ENCODE measurements around the gene LRMDA. TPM values are rescaled to one million over a fixed set of nuclear protein-coding genes. Genes with fewer than 3 reads are reported as not detected.
"Not testable (repeated sequence)": the region's sequence is repeated elsewhere in the genome, so short reads cannot be mapped to it uniquely, and the experiment has no call there.

The LRMDA gene
- total RNA-seq, 1 donor from 2014 or later = 4.5 TPM

DNA sequence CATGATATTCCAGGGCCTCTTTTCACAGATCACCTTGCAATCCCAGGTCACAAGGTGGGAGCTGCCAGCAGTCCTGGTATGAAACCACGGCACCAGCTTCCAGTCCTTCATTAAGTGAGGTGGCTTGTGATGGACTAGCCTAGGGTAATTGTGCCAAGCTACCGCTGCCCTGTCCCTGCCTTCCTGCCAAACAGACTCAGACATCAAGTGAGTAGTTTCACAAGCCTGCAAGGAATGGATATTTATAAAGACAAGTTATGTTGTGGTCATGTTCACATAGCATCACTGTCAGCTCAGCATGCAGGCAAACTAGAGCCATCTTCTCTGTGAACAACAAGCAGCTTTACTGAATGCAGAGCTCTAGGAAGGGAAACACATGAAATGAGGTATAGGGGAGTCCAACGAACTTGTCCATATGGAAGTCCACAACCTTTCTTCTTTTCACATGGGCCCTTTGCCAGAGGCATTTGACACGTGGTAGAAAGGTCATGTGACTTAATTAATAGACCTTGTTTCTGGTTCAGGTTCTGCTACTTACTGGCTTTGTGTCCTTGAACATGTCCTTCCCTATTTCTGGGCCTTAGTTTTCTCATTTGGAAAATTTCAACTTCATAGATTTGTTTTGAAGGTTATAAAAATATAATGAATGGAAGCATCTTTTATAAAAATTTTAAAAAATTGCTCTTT lies 1145.0 kb downstream of the LRMDA start:
- no peak for DNase-seq (ENCODE audit: low spot score)
- intact Hi-C loops (cut with DNase I) = loop anchor here (5.0 kb wide), 1 partner anchor 46 kb away; no protein-coding TSS in a partner anchor

DNA sequence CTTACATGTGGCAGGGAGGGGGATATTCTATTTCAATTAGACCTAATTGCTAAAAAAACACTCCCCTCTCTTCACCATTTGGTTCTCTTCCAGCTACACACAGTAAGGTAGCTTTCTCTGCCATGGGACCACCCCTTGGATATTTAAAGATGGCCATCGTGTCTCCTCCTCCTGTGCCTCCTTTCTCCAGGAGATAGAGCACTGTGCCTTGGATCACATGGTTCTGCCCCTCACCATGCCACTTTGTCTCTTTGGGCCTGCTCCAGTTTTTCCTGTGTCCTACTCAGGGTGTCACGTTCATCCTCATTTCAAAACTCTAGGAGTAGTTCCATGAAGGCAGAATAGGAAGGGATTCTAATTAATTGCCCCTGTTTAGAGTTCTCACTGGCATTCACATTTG lies 1146.0 kb downstream of the LRMDA start:
- intact Hi-C loops (cut with DNase I) = loop anchor here (5.0 kb wide), 1 partner anchor 45 kb away; no protein-coding TSS in a partner anchor
- DNase-seq (ENCODE audit: low spot score) = no peak

DNA sequence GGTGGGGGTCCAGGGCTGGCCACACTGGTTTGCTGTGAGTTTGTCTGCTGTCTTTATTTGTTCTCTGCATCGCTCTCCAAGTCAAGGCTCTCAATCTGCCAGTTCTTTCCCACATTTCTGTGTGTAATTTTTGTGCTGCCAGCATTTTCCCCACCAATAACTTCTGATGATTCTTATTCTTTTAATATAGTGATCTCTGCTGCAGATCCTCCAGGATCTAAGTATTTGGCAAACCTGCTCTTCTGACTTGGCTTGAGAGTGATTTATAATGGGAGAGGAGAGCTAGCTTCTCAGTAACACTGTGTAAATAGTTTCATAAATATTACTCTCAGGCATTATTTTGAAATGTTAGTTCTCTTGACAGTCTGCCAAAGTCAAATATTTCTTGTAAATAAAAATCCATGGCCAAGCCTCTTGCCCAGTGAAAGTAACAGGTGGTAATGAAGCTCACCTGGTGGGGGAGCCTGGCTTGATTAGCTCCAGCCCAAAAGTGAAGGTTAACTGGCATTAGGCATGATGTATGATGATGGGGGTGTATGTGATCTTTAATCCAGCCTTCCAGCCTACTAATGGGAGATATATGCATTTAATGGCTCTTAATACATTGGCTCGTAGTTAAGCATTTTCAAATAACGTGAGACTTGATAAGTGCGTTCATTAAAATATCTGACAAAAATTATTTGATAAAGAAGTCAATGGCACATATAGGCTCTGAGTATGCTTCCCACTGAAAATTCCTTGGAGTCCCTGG lies 1150.3 kb downstream of the LRMDA start:
- intact Hi-C loops (cut with DNase I) = no loop called here
- DNase-seq (ENCODE audit: low spot score) = no peak

DNA sequence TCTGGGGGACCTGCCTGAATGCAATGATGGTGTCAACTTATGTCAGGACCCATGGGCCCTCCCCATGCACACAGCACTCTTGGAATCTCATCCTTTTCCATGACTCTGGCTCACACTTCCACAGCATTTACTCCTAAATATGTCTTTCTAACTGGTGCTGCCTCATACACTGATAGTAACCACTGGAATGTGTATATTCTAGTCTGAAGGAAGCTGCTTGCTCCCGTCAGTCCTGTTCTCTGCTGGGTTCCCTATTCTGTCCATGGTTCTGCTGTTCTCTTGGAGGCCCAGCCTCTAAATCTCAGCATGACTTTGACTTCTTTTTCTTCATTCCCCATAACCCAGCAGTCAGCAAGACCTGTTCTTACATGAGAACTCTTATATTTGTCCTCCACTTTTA lies 1151.1 kb downstream of the LRMDA start:
- intact Hi-C loops (cut with DNase I) = no loop called here
- no peak for DNase-seq (ENCODE audit: low spot score)

DNA sequence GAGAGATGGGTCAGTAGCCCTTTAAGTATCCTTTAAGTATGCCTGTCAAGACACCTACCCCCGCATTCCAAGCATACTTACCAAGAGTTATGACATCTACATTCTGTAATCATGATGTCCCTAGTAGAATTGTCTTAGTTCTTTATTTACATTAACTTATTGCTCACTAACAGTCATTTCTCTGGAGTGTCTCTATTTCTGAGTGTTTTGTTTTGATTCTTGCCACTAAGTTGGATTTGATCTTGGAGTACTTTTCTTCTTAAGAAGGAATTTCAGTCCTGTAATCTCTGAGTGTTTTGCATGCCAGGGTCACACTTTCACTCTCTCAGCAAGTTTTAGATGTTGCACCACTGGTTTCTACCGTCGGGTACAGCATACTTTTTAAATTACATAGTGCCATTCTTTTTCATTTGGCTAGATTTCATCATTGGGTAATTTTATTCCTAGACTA lies 1152.3 kb downstream of the LRMDA start:
- no peak for DNase-seq (ENCODE audit: low spot score)

DNA sequence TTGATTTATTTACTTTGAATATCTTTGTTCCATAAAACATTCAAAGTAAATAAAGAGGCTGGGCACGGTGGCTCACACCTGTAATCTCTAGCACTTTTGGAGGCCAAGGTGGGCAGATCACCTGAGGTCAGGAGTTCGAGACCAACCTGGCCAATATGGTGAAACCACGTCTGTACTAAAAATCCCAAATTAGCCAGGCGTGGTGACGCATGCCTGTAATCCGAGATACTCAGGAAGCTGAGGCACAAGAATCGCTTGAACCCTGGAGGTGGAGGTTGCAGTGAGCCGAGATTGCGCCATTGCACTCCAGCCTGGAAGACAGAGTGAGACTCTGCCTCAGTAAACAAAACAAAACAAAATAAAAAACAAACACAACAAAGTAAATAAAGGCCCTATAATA lies 1153.0 kb downstream of the LRMDA start:
- intact Hi-C loops (cut with DNase I) = not testable (repeated sequence)

More for the DNA sequence above, 1152.3 kb downstream of the LRMDA start:
- intact Hi-C loops (cut with DNase I) = no loop called here

More for the DNA sequence above, 1153.0 kb downstream of the LRMDA start:
- DNase-seq (ENCODE audit: low spot score) = not testable (repeated sequence)

Small RNA genes lying within 50 kb of the gene (microRNA-seq; reads per million reads assigned to microRNA genes)
- gene MIR606 = not detected

Other genes with a start within 250 kb of the LRMDA start
- 388 TPM for gene VDAC2, start 220.8 kb upstream of the LRMDA start, total RNA-seq
- gene COMTD1, start 195.7 kb upstream of the LRMDA start, total RNA-seq = 29.2 TPM
- gene ZNF503, start 29.9 kb upstream of the LRMDA start, total RNA-seq = 3.3 TPM